Mesangial cell (primary cell): Measurements from ENCODE around the gene BBS2. TPM values are rescaled to one million over a fixed set of nuclear protein-coding genes. Genes with fewer than 3 reads are reported as not detected.

Experiments
- total RNA-seq: library from RNA; depleted of rRNA; stranded (reverse); fragments of >200 nt; gene quantifications from 2 replicates; pipeline ENCODE4 v1.2.3, GENCODE V29; 2015

The BBS2 gene, protein sequence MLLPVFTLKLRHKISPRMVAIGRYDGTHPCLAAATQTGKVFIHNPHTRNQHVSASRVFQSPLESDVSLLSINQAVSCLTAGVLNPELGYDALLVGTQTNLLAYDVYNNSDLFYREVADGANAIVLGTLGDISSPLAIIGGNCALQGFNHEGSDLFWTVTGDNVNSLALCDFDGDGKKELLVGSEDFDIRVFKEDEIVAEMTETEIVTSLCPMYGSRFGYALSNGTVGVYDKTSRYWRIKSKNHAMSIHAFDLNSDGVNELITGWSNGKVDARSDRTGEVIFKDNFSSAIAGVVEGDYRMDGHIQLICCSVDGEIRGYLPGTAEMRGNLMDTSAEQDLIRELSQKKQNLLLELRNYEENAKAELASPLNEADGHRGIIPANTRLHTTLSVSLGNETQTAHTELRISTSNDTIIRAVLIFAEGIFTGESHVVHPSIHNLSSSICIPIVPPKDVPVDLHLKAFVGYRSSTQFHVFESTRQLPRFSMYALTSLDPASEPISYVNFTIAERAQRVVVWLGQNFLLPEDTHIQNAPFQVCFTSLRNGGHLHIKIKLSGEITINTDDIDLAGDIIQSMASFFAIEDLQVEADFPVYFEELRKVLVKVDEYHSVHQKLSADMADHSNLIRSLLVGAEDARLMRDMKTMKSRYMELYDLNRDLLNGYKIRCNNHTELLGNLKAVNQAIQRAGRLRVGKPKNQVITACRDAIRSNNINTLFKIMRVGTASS
- 13.2 and 37.6 TPM in 2 replicates for total RNA-seq

GRCh38 chr16:56519459-56520250 lies at the start of gene BBS2:
BBS2 (minus strand) TSS chr16:56520024; CDS start chr16:56519862, 162 bp downstream.

DNA sequence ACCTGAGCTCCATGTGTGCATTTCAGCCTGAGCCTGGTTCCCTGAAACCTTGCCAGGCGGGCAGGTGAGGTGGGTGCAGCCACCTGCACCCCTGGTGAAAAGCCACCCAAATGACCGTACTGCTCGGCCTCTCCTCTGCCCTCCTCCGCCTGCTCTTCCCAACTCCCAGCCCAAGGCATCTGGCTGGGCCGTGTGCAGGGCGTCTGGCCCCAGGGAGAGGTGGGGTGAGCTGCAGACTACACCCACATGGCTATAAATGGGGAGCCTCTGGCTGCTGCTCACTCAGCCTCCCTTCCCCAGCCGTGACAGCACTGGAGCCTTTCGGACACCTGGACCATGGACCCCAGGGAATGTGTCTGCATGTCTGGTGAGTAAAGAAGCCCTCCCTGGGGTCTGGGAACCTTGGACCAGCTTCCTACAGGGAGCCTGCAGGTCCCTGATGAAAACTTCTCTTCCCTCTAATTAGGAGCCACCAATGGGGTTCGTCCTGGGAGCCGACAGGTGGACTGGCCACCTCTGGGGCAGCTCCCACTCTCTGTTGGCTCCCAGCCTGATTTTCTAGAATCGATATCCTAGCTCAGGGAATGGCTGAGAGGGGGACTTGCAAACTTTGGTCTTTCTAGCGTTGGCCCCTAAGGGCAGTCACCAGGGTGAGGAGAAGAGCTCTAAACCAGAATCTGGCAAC lies 45.1 kb upstream of the BBS2 start, which contains the start of gene MT4:
Gene MT4 (plus strand): TSS at position 281 of the 685 bp plus-strand sequence. CDS start 56 bp downstream, at position 337.

DNA sequence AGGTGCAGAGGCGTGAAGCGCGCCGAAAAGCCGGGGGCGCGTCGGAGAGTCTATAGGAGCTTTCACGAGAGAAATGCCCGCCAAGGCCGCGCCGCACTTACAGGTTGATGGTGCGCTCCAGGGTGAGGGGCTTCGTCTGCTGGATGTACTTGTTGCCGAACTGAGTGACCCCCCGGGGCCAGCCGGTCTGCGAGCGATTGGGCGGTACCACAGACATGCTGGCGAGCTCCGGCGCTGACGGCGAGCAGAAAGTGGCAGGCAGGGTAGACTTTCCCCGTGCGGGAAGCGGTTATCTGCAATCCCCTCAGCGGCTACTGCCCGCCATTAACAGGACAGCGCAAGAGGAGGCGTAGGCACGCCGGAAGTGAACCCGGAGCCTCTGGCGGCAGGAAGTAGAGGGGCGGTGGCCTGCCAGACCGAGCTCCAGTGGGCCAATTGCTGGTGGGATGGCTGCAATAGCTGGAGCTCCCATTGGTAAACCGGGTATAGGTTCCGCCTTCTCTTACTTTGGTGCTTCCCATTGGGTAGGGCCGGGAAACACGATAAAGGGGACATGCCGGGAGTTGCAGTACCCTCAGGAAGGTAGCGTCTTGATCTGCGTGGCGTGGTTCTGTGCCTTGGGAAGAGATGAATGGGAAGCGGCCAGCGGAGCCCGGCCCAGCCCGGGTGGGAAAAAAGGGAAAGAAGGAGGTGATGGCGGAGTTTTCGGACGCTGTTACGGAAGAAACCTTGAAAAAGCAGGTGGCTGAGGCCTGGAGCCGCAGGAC lies 68.7 kb downstream of the BBS2 start, which contains the start of the genes NUDT21 and OGFOD1:
Gene NUDT21 (minus strand): TSS at position 347 of the 767 bp plus-strand sequence. CDS start 130 bp downstream, at position 217.
Gene OGFOD1 (plus strand): TSS at position 569 of the 767 bp plus-strand sequence. CDS start 59 bp downstream, at position 628.

Other genes starting within 250 kb of the BBS2 start
- gene AMFR, start 94.5 kb downstream of the BBS2 start, total RNA-seq, result 108 and 120 TPM in 2 replicates
- gene NUDT21, start 68.7 kb downstream of the BBS2 start, total RNA-seq, result 31.3 and 47.4 TPM in 2 replicates
- 12.8 and 25.1 TPM in 2 replicates for gene OGFOD1, start 68.5 kb downstream of the BBS2 start, total RNA-seq
- gene MT4, start 45.0 kb upstream of the BBS2 start, total RNA-seq, result not detected in 2 replicates
- gene MT3, start 69.5 kb upstream of the BBS2 start, total RNA-seq, result not detected in 2 replicates
- gene MT2A, start 88.6 kb upstream of the BBS2 start, total RNA-seq, result 491 and 2,036 TPM in 2 replicates
- gene MT1E, start 105.8 kb upstream of the BBS2 start, total RNA-seq, result 530 and 533 TPM in 2 replicates
- gene MT1M, start 112.6 kb upstream of the BBS2 start, total RNA-seq, result 5.6 and 8.5 TPM in 2 replicates
- gene MT1A, start 118.6 kb upstream of the BBS2 start, total RNA-seq, result 7.4 and 8.3 TPM in 2 replicates
- gene MT1B, start 131.9 kb upstream of the BBS2 start, total RNA-seq, result not detected in 2 replicates
- 12.9 and 25.0 TPM in 2 replicates for gene MT1F, start 137.9 kb upstream of the BBS2 start, total RNA-seq
- gene MT1G, start 148.0 kb upstream of the BBS2 start, total RNA-seq, result 93.4 TPM in 1 of 2 replicates, not detected in the other
- gene MT1H, start 149.8 kb upstream of the BBS2 start, total RNA-seq, result 8.6 TPM in 1 of 2 replicates, not detected in the other
- gene MT1X, start 162.4 kb upstream of the BBS2 start, total RNA-seq, result 74.6 and 80.4 TPM in 2 replicates
- gene NUP93, start 210.1 kb upstream of the BBS2 start, total RNA-seq, result 45.5 and 96.0 TPM in 2 replicates